ENCODE results near the gene MRPS21.

GRCh38 chr1:150267896-150268295 lies 25.8 kb upstream of the MRPS21 start:
- TF ChIP-seq POLR2AphosphoS5 (IDR thresholded peaks at IDR 0.05; ENCODE audit: low read depth, low read length) = no peak
- TF ChIP-seq POLR2A (IDR thresholded peaks at IDR 0.05; ENCODE audit: low read depth, low read length) = no peak

Measured in GM12892 (cell line).